Activated CD8-positive, alpha-beta T cell treated with anti-CD3 and anti-CD28 coated beads for 36 hours (primary cell): ENCODE measurements around the gene CEP41. TPM values are rescaled to one million over a fixed set of nuclear protein-coding genes. Genes with fewer than 3 reads are reported as not detected.

ENCODE experiments used
- ATAC-seq: fragments of 200-7000 bp; cut with Tn5 transposase; one replicate; pipeline ENCODE4 v1.10.0; 2021; ENCODE audit warnings: mild to moderate bottlenecking, moderate library complexity
- CTCF ChIA-PET: fragments of 350-600 bp; sonication (Branson Sonifier 250); formaldehyde crosslinking; loops from one replicate; lab custom pipeline; 2021; ENCODE audit warnings: antibody characterized with exemption; lab: Charles Lee
- POLR2A ChIA-PET: fragments of 350-600 bp; sonication (Branson Sonifier 250); formaldehyde crosslinking; loops from one replicate; lab custom pipeline; 2021; ENCODE audit warnings: antibody characterized with exemption; lab: Charles Lee
- DNase-seq: peaks from one replicate; pipeline ENCODE4 v3.0.0-alpha.2; 2020
- H3K27ac Mint-ChIP-seq: one replicate; pipeline ENCODE4 v1.8.0; 2021; ENCODE audit warnings: mild to moderate bottlenecking, mixed read lengths
- H3K27me3 Mint-ChIP-seq: one replicate; pipeline ENCODE4 v1.8.0; 2021; ENCODE audit warnings: mixed read lengths
- H3K36me3 Mint-ChIP-seq: one replicate; pipeline ENCODE4 v1.8.0; 2021; ENCODE audit warnings: low read depth, mixed read lengths
- H3K4me1 Mint-ChIP-seq: one replicate; pipeline ENCODE4 v1.8.0; 2021; ENCODE audit warnings: low read depth, mixed read lengths
- H3K4me3 Mint-ChIP-seq: one replicate; pipeline ENCODE4 v1.8.0; 2021; ENCODE audit warnings: mild to moderate bottlenecking, moderate library complexity, mixed read lengths
- H3K9me3 Mint-ChIP-seq: one replicate; pipeline ENCODE4 v1.8.0; 2021; ENCODE audit warnings: mixed read lengths
- CTCF ChIP-seq: fragments of 200-600 bp; IDR thresholded peaks from one replicate; pipeline ENCODE4 v1.8.0; 2022; ENCODE audit warnings: antibody characterized with exemption, mild to moderate bottlenecking
- intact Hi-C: fragments of 100-400 bp; cut with micrococcal nuclease; formaldehyde crosslinking; loops from one replicate; pipeline ENCODE4 v1.10.0; 2022
- total RNA-seq, 2 experiments: library from RNA; stranded (reverse); gene quantifications; one replicate each; pipeline ENCODE4 v1.2.3, GENCODE V29; 2021

CEP41 gene
- total RNA-seq, 2 experiments from 2014 or later, result 28.0 to 28.1 TPM

- intact Hi-C loops, result no loop called here
- TF ChIP-seq CTCF, result no peak
- Mint-ChIP-seq H3K27me3 (no peaks in the 10 kb centered on the region), H3K4me1 (peaks cover 28% of the 10 kb centered on the region), H3K36me3 (no peaks in the 10 kb centered on the region), H3K27ac (peak overlapping the region; percentile 57), H3K4me3 (peak overlapping the region; percentile 35), H3K9me3 (peaks cover 3% of the 10 kb centered on the region)
- ChIA-PET CTCF (no interaction called here), POLR2A (interaction anchor here (0.6 to 1.3 kb wide), 3 partner anchors 73 to 139 kb away, joined by 3 read pairs; partner anchors contain the start of gene CEP41)
- peak; percentile 37 for ATAC-seq
- DNase-seq, result peak; percentile 42
Observed at GRCh38 chr7:130367088-130367755, 73.6 kb downstream of the CEP41 start.

- DNase-seq (no peak), ATAC-seq (no peak)
- intact Hi-C loops, result no loop called here
- TF ChIP-seq CTCF, result no peak
- ChIA-PET CTCF (no interaction called here), POLR2A (no interaction called here)
- Mint-ChIP-seq H3K4me3 (no peak overlapping the region), H3K27ac (peak overlapping the region; percentile 57), H3K36me3 (no peaks in the 10 kb centered on the region), H3K27me3 (no peaks in the 10 kb centered on the region), H3K9me3 (peaks cover 3% of the 10 kb centered on the region), H3K4me1 (peaks cover 28% of the 10 kb centered on the region)
Observed at GRCh38 chr7:130366564-130366963, 74.3 kb downstream of the CEP41 start.

GRCh38 chr7:130365511-130366441 lies 75.0 kb downstream of the CEP41 start:
- CTCF ChIA-PET, result no interaction called here
- no peak overlapping the region for H3K4me3 Mint-ChIP-seq
- DNase-seq, result peak; percentile 74
- H3K9me3 Mint-ChIP-seq, result peaks cover 3% of the 10 kb centered on the region
- intact Hi-C loops, result no loop called here
- TF ChIP-seq CTCF, result no peak
- H3K27ac Mint-ChIP-seq, result peak overlapping the region; percentile 22
- peaks cover 28% of the 10 kb centered on the region for H3K4me1 Mint-ChIP-seq
- H3K27me3 Mint-ChIP-seq, result no peaks in the 10 kb centered on the region
- no peaks in the 10 kb centered on the region for H3K36me3 Mint-ChIP-seq
- POLR2A ChIA-PET, result no interaction called here
- ATAC-seq, result peak; percentile 43

- Mint-ChIP-seq H3K9me3 (peaks cover 10% of the 10 kb centered on the region), H3K4me1 (peaks cover 28% of the 10 kb centered on the region), H3K36me3 (no peaks in the 10 kb centered on the region), H3K27me3 (no peaks in the 10 kb centered on the region), H3K4me3 (no peak overlapping the region), H3K27ac (no peak overlapping the region)
- no peak for TF ChIP-seq CTCF
- ATAC-seq (no peak), DNase-seq (no peak)
- ChIA-PET CTCF (no interaction called here), POLR2A (no interaction called here)
- intact Hi-C loops, result no loop called here
Observed at GRCh38 chr7:130365088-130365487, 75.7 kb downstream of the CEP41 start.

- Mint-ChIP-seq H3K27me3 (no peaks in the 10 kb centered on the region), H3K9me3 (peaks cover 14% of the 10 kb centered on the region), H3K4me1 (peaks cover 27% of the 10 kb centered on the region), H3K36me3 (no peaks in the 10 kb centered on the region), H3K27ac (no peak overlapping the region), H3K4me3 (no peak overlapping the region)
- ATAC-seq (no peak), DNase-seq (no peak)
- POLR2A ChIA-PET, result no interaction called here
- TF ChIP-seq CTCF, result no peak
- intact Hi-C loops, result no loop called here
- CTCF ChIA-PET, result no interaction called here
Observed at GRCh38 chr7:130364451-130364850, 76.4 kb downstream of the CEP41 start.
